Hepatic stellate cell (primary cell): ENCODE results near the gene HDLBP.

Experiments used
- DNase-seq: peaks from one replicate; pipeline ENCODE4 v3.0.0; 2011; ENCODE audit warnings: low spot score

Gene HDLBP

GRCh38 chr2:241275910-241276309 is 39.6 kb downstream of the HDLBP start:
- no peak for DNase-seq

- DNase-seq: no peak
These were observed 40.0 kb downstream of the HDLBP start for GRCh38 chr2:241275504-241275903.

- no peak for DNase-seq
These were observed 41.3 kb downstream of the HDLBP start for GRCh38 chr2:241274127-241274526.

- DNase-seq: no peak
These were observed 42.1 kb downstream of the HDLBP start for GRCh38 chr2:241273210-241274020.

- peak; percentile 78 for DNase-seq
These were observed 42.9 kb downstream of the HDLBP start for GRCh38 chr2:241272303-241273209.

GRCh38 chr2:241271706-241272302 is 43.7 kb downstream of the HDLBP start:
- DNase-seq: peak; percentile 83

- DNase-seq: no peak
These were observed 44.9 kb downstream of the HDLBP start for GRCh38 chr2:241270531-241270930.

GRCh38 chr2:241269707-241270520 is 45.6 kb downstream of the HDLBP start:
- DNase-seq: no peak

- no peak for DNase-seq
These were observed 46.6 kb downstream of the HDLBP start for GRCh38 chr2:241268716-241269445.

- DNase-seq: no peak
These were observed 47.2 kb downstream of the HDLBP start for GRCh38 chr2:241268306-241268705.

GRCh38 chr2:241267249-241268067 is 48.0 kb downstream of the HDLBP start:
- no peak for DNase-seq

- DNase-seq: no peak
These were observed 50.0 kb downstream of the HDLBP start for GRCh38 chr2:241265506-241265905.

GRCh38 chr2:241263061-241263460 is 52.4 kb downstream of the HDLBP start:
- no peak for DNase-seq

GRCh38 chr2:241261628-241262027 is 53.8 kb downstream of the HDLBP start:
- no peak for DNase-seq

- no peak for DNase-seq
These were observed 54.6 kb downstream of the HDLBP start for GRCh38 chr2:241260911-241261310.

- no peak for DNase-seq
These were observed 56.8 kb downstream of the HDLBP start for GRCh38 chr2:241258505-241259280.

GRCh38 chr2:241257419-241258032 is 57.9 kb downstream of the HDLBP start:
- DNase-seq: no peak

- no peak for DNase-seq
These were observed 59.3 kb downstream of the HDLBP start for GRCh38 chr2:241256168-241256545.
